A673 (cell line): ENCODE results near the gene KCNIP1.

ENCODE experiments used
- EZH2 ChIP-seq: fragments of 200-600 bp; sonication (generic); IDR thresholded peaks from 2 replicates; pipeline ENCODE4 v1.6.1; 2017; ENCODE audit warnings: borderline replicate concordance, low read depth, mild to moderate bottlenecking, mixed read lengths, antibody characterized with exemption, low read length; ENCODE audit not compliant: poor library complexity, severe bottlenecking
- TF ChIP-seq, protein P1 (sequence below): fragments of 300-800, 200-600 bp; sonication (generic); conservative IDR thresholded peaks from 2 replicates; pipeline ENCODE4 v1.5.1; 2017; ENCODE audit warnings: low read depth, mild to moderate bottlenecking, antibody characterized with exemption, low read length, moderate library complexity, mixed read lengths

DNA sequence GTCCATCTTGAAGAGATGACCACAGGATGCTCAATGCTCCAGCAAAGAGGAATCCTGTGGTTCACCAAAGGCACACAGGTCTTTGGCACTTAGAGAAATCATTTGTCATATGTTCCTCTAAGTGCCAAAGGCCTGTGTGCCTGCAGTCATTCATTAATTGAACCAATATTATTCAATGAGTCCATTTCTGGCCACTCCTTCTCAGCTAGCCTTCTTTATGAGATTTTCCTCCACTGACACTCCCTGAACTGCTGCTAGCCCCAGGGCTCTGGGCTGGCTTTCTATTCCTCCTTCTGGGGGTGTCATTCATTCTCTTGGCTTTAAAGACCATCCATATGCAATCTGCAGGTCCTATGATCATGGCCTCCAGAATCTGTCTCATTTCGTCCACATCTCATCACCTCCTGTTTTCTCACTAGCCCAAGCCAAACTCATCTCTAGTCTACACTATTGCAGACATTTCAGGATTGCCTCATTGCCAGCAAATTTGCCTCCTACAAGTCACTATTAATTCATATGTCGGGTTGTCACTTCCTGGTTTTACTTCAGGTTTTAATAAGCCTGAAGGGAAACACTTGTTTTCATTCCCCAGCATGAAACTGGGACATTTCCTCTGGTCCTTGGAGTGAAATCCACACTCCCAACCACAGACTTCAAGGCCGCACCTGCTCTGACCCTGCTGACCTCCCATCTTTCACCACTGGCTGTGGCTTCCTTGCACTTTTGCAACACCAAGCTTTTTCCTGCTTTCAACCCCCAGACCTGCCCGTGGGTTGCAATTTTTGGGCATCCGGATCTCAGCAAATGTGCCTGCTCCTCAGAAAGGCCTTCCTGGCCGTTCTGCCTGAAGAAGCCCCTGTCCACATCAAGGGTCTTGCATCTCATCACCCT, 35.1 kb downstream of the KCNIP1 start:
- TF ChIP-seq, protein P1, sequence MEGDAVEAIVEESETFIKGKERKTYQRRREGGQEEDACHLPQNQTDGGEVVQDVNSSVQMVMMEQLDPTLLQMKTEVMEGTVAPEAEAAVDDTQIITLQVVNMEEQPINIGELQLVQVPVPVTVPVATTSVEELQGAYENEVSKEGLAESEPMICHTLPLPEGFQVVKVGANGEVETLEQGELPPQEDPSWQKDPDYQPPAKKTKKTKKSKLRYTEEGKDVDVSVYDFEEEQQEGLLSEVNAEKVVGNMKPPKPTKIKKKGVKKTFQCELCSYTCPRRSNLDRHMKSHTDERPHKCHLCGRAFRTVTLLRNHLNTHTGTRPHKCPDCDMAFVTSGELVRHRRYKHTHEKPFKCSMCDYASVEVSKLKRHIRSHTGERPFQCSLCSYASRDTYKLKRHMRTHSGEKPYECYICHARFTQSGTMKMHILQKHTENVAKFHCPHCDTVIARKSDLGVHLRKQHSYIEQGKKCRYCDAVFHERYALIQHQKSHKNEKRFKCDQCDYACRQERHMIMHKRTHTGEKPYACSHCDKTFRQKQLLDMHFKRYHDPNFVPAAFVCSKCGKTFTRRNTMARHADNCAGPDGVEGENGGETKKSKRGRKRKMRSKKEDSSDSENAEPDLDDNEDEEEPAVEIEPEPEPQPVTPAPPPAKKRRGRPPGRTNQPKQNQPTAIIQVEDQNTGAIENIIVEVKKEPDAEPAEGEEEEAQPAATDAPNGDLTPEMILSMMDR: no peak
- TF ChIP-seq EZH2: no peak
